Endothelial cell (in vitro differentiated cells): Measurements from ENCODE around the gene C1orf174. TPM values are rescaled to one million over a fixed set of nuclear protein-coding genes. Genes with fewer than 3 reads are reported as not detected.
A peak's percentile ranks its signal among the peaks of the same experiment; 100 is the strongest.

Source experiments
- DNase-seq: peaks from one replicate; pipeline ENCODE4 v3.0.0; 2021; ENCODE audit warnings: low spot score
- H3K27ac Mint-ChIP-seq: one replicate; pipeline ENCODE4 v1.8.0; 2021; ENCODE audit warnings: mixed read lengths, inconsistent platforms; ENCODE audit not compliant: unreplicated experiment
- H3K27me3 Mint-ChIP-seq: one replicate; pipeline ENCODE4 v1.8.0; 2021; ENCODE audit warnings: mild to moderate bottlenecking, moderate library complexity, mixed read lengths, inconsistent platforms; ENCODE audit not compliant: unreplicated experiment
- H3K36me3 Mint-ChIP-seq: one replicate; pipeline ENCODE4 v1.8.0; 2021; ENCODE audit warnings: mild to moderate bottlenecking, low read depth, mixed read lengths, inconsistent platforms; ENCODE audit not compliant: unreplicated experiment
- H3K4me1 Mint-ChIP-seq: one replicate; pipeline ENCODE4 v1.8.0; 2021; ENCODE audit warnings: mild to moderate bottlenecking, mixed read lengths, inconsistent platforms; ENCODE audit not compliant: unreplicated experiment
- H3K4me3 Mint-ChIP-seq: one replicate; pipeline ENCODE4 v1.8.0; 2021; ENCODE audit warnings: mild to moderate bottlenecking, mixed read lengths, inconsistent platforms; ENCODE audit not compliant: unreplicated experiment
- H3K9me3 Mint-ChIP-seq: one replicate; pipeline ENCODE4 v1.8.0; 2021; ENCODE audit warnings: mixed read lengths, inconsistent platforms; ENCODE audit not compliant: unreplicated experiment
- CTCF ChIP-seq: fragments of 200-600 bp; sonication (generic); IDR thresholded peaks from one replicate; pipeline ENCODE4 v1.5.0; 2021; ENCODE audit warnings: antibody characterized with exemption; ENCODE audit not compliant: unreplicated experiment
- total RNA-seq: library from RNA; stranded (reverse); fragmentation: NEBNext Ultra II Directional; extraction: Animal tissue kit (Norgen Biotek cat#: 25700); gene quantifications from one replicate; pipeline ENCODE4 v1.2.1, GENCODE V29; 2021; ENCODE audit not compliant: unreplicated experiment

C1orf174 gene
- total RNA-seq, 1 donor from 2014 or later = 25.6 TPM

- H3K4me3 Mint-ChIP-seq = peak overlapping the region; percentile 42
- TF ChIP-seq CTCF = no peak
- H3K9me3 Mint-ChIP-seq = no peaks in the 10 kb centered on the region
- DNase-seq = no peak
- no peak overlapping the region for H3K27ac Mint-ChIP-seq
- peaks cover 7% of the 10 kb centered on the region for H3K27me3 Mint-ChIP-seq
- peaks cover 10% of the 10 kb centered on the region for H3K4me1 Mint-ChIP-seq
- H3K36me3 Mint-ChIP-seq = no peaks in the 10 kb centered on the region
These were observed 1.7 kb downstream of the C1orf174 start for GRCh38 chr1:3898475-3898735.

GRCh38 chr1:3896396-3897000, 3.6 kb downstream of the C1orf174 start:
- H3K4me1 Mint-ChIP-seq = peaks cover 9% of the 10 kb centered on the region
- no peak overlapping the region for H3K27ac Mint-ChIP-seq
- H3K36me3 Mint-ChIP-seq = no peaks in the 10 kb centered on the region
- TF ChIP-seq CTCF = no peak
- no peak for DNase-seq
- H3K9me3 Mint-ChIP-seq = no peaks in the 10 kb centered on the region
- H3K4me3 Mint-ChIP-seq = peak overlapping the region; percentile 42
- peaks cover 5% of the 10 kb centered on the region for H3K27me3 Mint-ChIP-seq

GRCh38 chr1:3895951-3896325, 4.1 kb downstream of the C1orf174 start:
- H3K4me1 Mint-ChIP-seq = peaks cover 9% of the 10 kb centered on the region
- no peak for TF ChIP-seq CTCF
- no peak overlapping the region for H3K27ac Mint-ChIP-seq
- H3K27me3 Mint-ChIP-seq = peaks cover 5% of the 10 kb centered on the region
- DNase-seq = no peak
- H3K4me3 Mint-ChIP-seq = no peak overlapping the region
- H3K36me3 Mint-ChIP-seq = no peaks in the 10 kb centered on the region
- no peaks in the 10 kb centered on the region for H3K9me3 Mint-ChIP-seq

GRCh38 chr1:3895279-3895950, 4.7 kb downstream of the C1orf174 start:
- Mint-ChIP-seq H3K4me3 (no peak overlapping the region), H3K9me3 (no peaks in the 10 kb centered on the region)
- DNase-seq = no peak

More at GRCh38 chr1:3895279-3895950, 4.7 kb downstream of the C1orf174 start:
- Mint-ChIP-seq H3K4me1 (peaks cover 7% of the 10 kb centered on the region), H3K27me3 (peaks cover 5% of the 10 kb centered on the region), H3K36me3 (no peaks in the 10 kb centered on the region), H3K27ac (no peak overlapping the region)
- TF ChIP-seq CTCF = no peak
